OCI-LY1 (cell line): ENCODE results near the gene WWP2.

Experiments
- CTCF ChIP-seq: fragments of 200-600 bp; sonication (generic), shearing (Covaris generic); IDR thresholded peaks from 2 replicates; pipeline ENCODE4 v1.5.1; 2017; ENCODE audit warnings: mild to moderate bottlenecking, antibody characterized with exemption, low read length, moderate library complexity, mixed read lengths
- EZH2 ChIP-seq: fragments of 200-600 bp; sonication (generic), shearing (Covaris generic); IDR thresholded peaks from 2 replicates; pipeline ENCODE4 v1.8.0; 2017; ENCODE audit warnings: borderline replicate concordance, mixed run types, mild to moderate bottlenecking, antibody characterized with exemption, low read length, moderate library complexity, mixed read lengths

- TF ChIP-seq CTCF (no peak), EZH2 (no peak)
Observed at GRCh38 chr16:69852815-69853214, 90.7 kb downstream of the WWP2 start.
